Keratinocyte (primary cell): ENCODE results near the gene ZNF780A.
"Not testable (repeated sequence)": the region's sequence is repeated elsewhere in the genome, so short reads cannot be mapped to it uniquely, and the experiment has no call there.

Experiments
- CTCF ChIP-seq, 3 experiments: IDR thresholded peaks in 1 of 3; conservative IDR thresholded peaks in 1 of 3; optimal IDR thresholded peaks in 1 of 3; 2 replicates in 2 of 3; 3 replicates in 1 of 3; pipeline versions ENCODE3 to v1.5.1; 2011; ENCODE audit warnings: low read length in 3 of 3, mild to moderate bottlenecking in 3 of 3, moderate library complexity in 2 of 3, control low read depth in 1 of 3, inconsistent platforms in 1 of 3; ENCODE audit not compliant: insufficient read depth in 2 of 3; ENCODE audit errors: extremely low read depth in 1 of 3
- EZH2 ChIP-seq: IDR thresholded peaks from one replicate; pipeline ENCODE4 v1.6.1; 2012; ENCODE audit warnings: inconsistent platforms, mild to moderate bottlenecking, low read length, moderate library complexity

- not testable (repeated sequence) for TF ChIP-seq EZH2; CTCF (optimal IDR thresholded peaks at IDR 0.05 in 1 of 3, IDR thresholded peaks at IDR 0.05 in 1 of 3, conservative IDR thresholded peaks at IDR 0.05 in 1 of 3; ENCODE audit: extremely low read depth in 1 of 3, insufficient read depth in 2 of 3, low read length in 3 of 3)
Observed at GRCh38 chr19:40112271-40112670, 21.5 kb upstream of the ZNF780A start.
